A549 (cell line): ENCODE results near the gene HS6ST1. TPM values are rescaled to one million over a fixed set of nuclear protein-coding genes. Genes with fewer than 3 reads are reported as not detected.

Experiments used
- ATAC-seq, 2 experiments: fragments of 200-7000 bp in 1 of 2; fragments of >200 bp in 1 of 2; cut with Nextera tagmentation in 1 of 2; cut with Tn5 transposase in 1 of 2; 3 replicates each; pipeline versions ENCODE4 v1.8.0 to v1.9.1; 2018 to 2020; ENCODE audit warnings: mild to moderate bottlenecking in 1 of 2, moderate library complexity in 1 of 2
- CTCF ChIA-PET: fragments of 300-600 bp; sonication (Branson Sonifier 250); formaldehyde crosslinking; extraction: SDS; loops from one replicate; lab custom pipeline; 2021; ENCODE audit warnings: antibody characterized with exemption, inconsistent platforms; lab: Yijun Ruan, JAX
- POLR2A ChIA-PET: fragments of 350-600 bp; formaldehyde crosslinking; extraction: SDS; loops from one replicate; lab custom pipeline; 2021; ENCODE audit warnings: antibody characterized with exemption, inconsistent platforms; lab: Yijun Ruan, JAX
- DNase-seq, 2 experiments: peaks; one replicate each; pipeline versions ENCODE4 v3.0.0 to v3.0.0-alpha.2; 2011 to 2016; ENCODE audit warnings: low read depth in 1 of 2, low spot score in 1 of 2
- FAIRE-seq: peaks from 2 replicates; lab custom pipeline; 2011; peaks lifted over from hg19 to GRCh38; lab: Jason Lieb, UNC
- H3K27ac ChIP-seq, 2 experiments: fragments of >200 bp; sonication (Bioruptor Twin); formaldehyde crosslinking; 3 replicates each; pipeline ENCODE4 v1.5.1; 2016 to 2017
- H3K4me1 ChIP-seq: fragments of >200 bp; sonication (Bioruptor Twin); formaldehyde crosslinking; 3 replicates; pipeline ENCODE4 v1.6.1; 2016
- H3K4me2 ChIP-seq: fragments of >200 bp; sonication (Bioruptor Twin); formaldehyde crosslinking; 3 replicates; pipeline ENCODE4 v1.6.1; 2016
- H3K4me3 ChIP-seq: fragments of >200 bp; sonication (Bioruptor Twin); formaldehyde crosslinking; 3 replicates; pipeline ENCODE4 v1.5.1; 2016
- H3K9me3 ChIP-seq: fragments of >200 bp; sonication (Bioruptor Twin); formaldehyde crosslinking; 3 replicates; pipeline ENCODE4 v1.6.1; 2016
- BHLHE40 ChIP-seq: IDR thresholded peaks from 2 replicates; pipeline ENCODE4 v1.6.1; 2012; ENCODE audit warnings: low read depth, low read length, inconsistent platforms
- CBX8 ChIP-seq: fragments of 200-600 bp; sonication (generic); IDR thresholded peaks from 2 replicates; pipeline ENCODE4 v1.6.1; 2016
- CHD4 ChIP-seq: fragments of 200-600 bp; sonication (generic); IDR thresholded peaks from 2 replicates; pipeline ENCODE4 v1.6.1; 2016; ENCODE audit warnings: antibody characterized with exemption, mild to moderate bottlenecking, borderline replicate concordance
- EHF ChIP-seq: fragments of 250-450 bp; sonication (Bioruptor Pico); IDR thresholded peaks from 2 replicates; pipeline ENCODE4 v1.5.0; 2020; ENCODE audit warnings: mild to moderate bottlenecking
- EP300 ChIP-seq, 2 experiments: fragments of >200 bp; sonication (Bioruptor Twin); formaldehyde crosslinking; IDR thresholded peaks; 2 replicates in 1 of 2; 3 replicates in 1 of 2; pipeline ENCODE4 v1.6.1; 2016 to 2017
- ESRRA ChIP-seq: fragments of 150-350 bp; IDR thresholded peaks from 2 replicates; pipeline ENCODE4 v1.6.1; 2014; ENCODE audit warnings: mild to moderate bottlenecking, low read length, borderline replicate concordance
- FOXS1 ChIP-seq: fragments of 250-450 bp; sonication (Bioruptor Pico); IDR thresholded peaks from 2 replicates; pipeline ENCODE4 v1.5.0; 2020; ENCODE audit warnings: mild to moderate bottlenecking, moderate library complexity
- GATA3 ChIP-seq: IDR thresholded peaks from 2 replicates; pipeline ENCODE4 v1.6.1; 2012; ENCODE audit warnings: borderline replicate concordance
- HDAC2 ChIP-seq: fragments of 200-600 bp; sonication (generic); IDR thresholded peaks from 2 replicates; pipeline ENCODE4 v1.6.1; 2016
- HOXA7 ChIP-seq: fragments of 250-450 bp; sonication (Bioruptor Pico); IDR thresholded peaks from 2 replicates; pipeline ENCODE4 v1.5.0; 2020; ENCODE audit warnings: mild to moderate bottlenecking, moderate library complexity
- HOXB13 ChIP-seq: fragments of 250-450 bp; sonication (Bioruptor Pico); IDR thresholded peaks from 2 replicates; pipeline ENCODE4 v1.5.0; 2020; ENCODE audit warnings: low read depth, mild to moderate bottlenecking, moderate library complexity
- JUNB ChIP-seq: fragments of >200 bp; sonication (Bioruptor Twin); formaldehyde crosslinking; IDR thresholded peaks from 2 replicates; pipeline ENCODE4 v1.6.1; 2016
- MAFK ChIP-seq: fragments of 450-650 bp; IDR thresholded peaks from 2 replicates; pipeline ENCODE4 v1.6.1; 2014; ENCODE audit not compliant: partially characterized antibody
- NPAS2 ChIP-seq: fragments of 250-450 bp; sonication (Bioruptor Pico); IDR thresholded peaks from 2 replicates; pipeline ENCODE4 v1.8.0; 2022; ENCODE audit warnings: mild to moderate bottlenecking, moderate library complexity, borderline replicate concordance
- NR3C1 ChIP-seq: fragments of >200 bp; sonication (Bioruptor Twin); formaldehyde crosslinking; IDR thresholded peaks from 3 replicates; pipeline ENCODE4 v1.6.1; 2017
- PHF8 ChIP-seq: fragments of 200-600 bp; sonication (generic); IDR thresholded peaks from 2 replicates; pipeline ENCODE4 v1.6.1; 2016; ENCODE audit warnings: low read depth, mild to moderate bottlenecking, antibody characterized with exemption, moderate library complexity, borderline replicate concordance
- POLR2A ChIP-seq: IDR thresholded peaks from 2 replicates; pipeline ENCODE4 v1.6.1; 2012; ENCODE audit warnings: mild to moderate bottlenecking, low read length
- POLR2AphosphoS2 ChIP-seq: conservative IDR thresholded peaks from 2 replicates; pipeline ENCODE4 v1.6.1; 2012; ENCODE audit warnings: low read length, improper control_type of control experiment, inconsistent platforms
- RARB ChIP-seq: fragments of 250-450 bp; sonication (Bioruptor Pico); IDR thresholded peaks from 2 replicates; pipeline ENCODE4 v1.8.0; 2021; ENCODE audit warnings: mild to moderate bottlenecking, moderate library complexity
- RCOR1 ChIP-seq: fragments of 150-350 bp; IDR thresholded peaks from 2 replicates; pipeline ENCODE4 v1.6.1; 2014; ENCODE audit warnings: antibody characterized with exemption, low read length, low read depth
- RFX5 ChIP-seq: fragments of 450-650 bp; IDR thresholded peaks from 2 replicates; pipeline ENCODE4 v1.7.1; 2014; ENCODE audit warnings: antibody characterized with exemption, mild to moderate bottlenecking, moderate library complexity
- SMC3 ChIP-seq: fragments of >200 bp; sonication (Bioruptor Twin); formaldehyde crosslinking; IDR thresholded peaks from 3 replicates; pipeline ENCODE4 v1.6.1; 2018; ENCODE audit warnings: inconsistent platforms
- TFCP2L1 ChIP-seq: fragments of 250-450 bp; sonication (Bioruptor Pico); IDR thresholded peaks from 2 replicates; pipeline ENCODE4 v1.5.0; 2021; ENCODE audit warnings: mild to moderate bottlenecking
- ZNF302 ChIP-seq: fragments of 250-450 bp; sonication (Bioruptor Pico); IDR thresholded peaks from 2 replicates; pipeline ENCODE4 v1.9.0; 2021; ENCODE audit warnings: inconsistent platforms, mild to moderate bottlenecking, moderate library complexity
- WGBS: methylation state at CpG from one replicate; pipeline ENCODE4 v1.1.6; 2017; ENCODE audit errors: missing lambda C conversion rate; 5-methylcytosine and 5-hydroxymethylcytosine counted together
- polyA plus RNA-seq, 4 experiments: library from polyadenylated mRNA; depleted of rRNA in 3 of 4; stranded (reverse); fragments of >200 nt; fragmentation: RNase III in 1 of 4; extraction: RNeasy Plus Mini Kit Qiagen cat#74134 plus additional on column Dnase treatment in 1 of 4; gene quantifications; 2 replicates in 3 of 4; 3 replicates in 1 of 4; pipeline ENCODE4 v1.2.3, GENCODE V29; 2011 to 2017
- TF ChIP-seq, protein P1 (sequence below): fragments of >200 bp; sonication (Bioruptor Twin); formaldehyde crosslinking; IDR thresholded peaks from 3 replicates; pipeline ENCODE4 v1.6.1; 2016
- TF ChIP-seq, protein P2 (sequence below): fragments of 150-350 bp; IDR thresholded peaks from 2 replicates; pipeline ENCODE4 v1.6.1; 2014; ENCODE audit warnings: low read depth, mild to moderate bottlenecking, low read length
- TF ChIP-seq, protein P3 (sequence below): fragments of >200 bp; sonication (Bioruptor Twin); formaldehyde crosslinking; IDR thresholded peaks from 2 replicates; pipeline ENCODE4 v1.6.1; 2016
- TF ChIP-seq, protein P4 (sequence below): IDR thresholded peaks from 2 replicates; pipeline ENCODE4 v1.6.1; 2012

Gene HS6ST1
- polyA plus RNA-seq, 2 of the 4 experiments (the other 2 are of a cell fraction) = 3.8 to 11.6 TPM

DNA sequence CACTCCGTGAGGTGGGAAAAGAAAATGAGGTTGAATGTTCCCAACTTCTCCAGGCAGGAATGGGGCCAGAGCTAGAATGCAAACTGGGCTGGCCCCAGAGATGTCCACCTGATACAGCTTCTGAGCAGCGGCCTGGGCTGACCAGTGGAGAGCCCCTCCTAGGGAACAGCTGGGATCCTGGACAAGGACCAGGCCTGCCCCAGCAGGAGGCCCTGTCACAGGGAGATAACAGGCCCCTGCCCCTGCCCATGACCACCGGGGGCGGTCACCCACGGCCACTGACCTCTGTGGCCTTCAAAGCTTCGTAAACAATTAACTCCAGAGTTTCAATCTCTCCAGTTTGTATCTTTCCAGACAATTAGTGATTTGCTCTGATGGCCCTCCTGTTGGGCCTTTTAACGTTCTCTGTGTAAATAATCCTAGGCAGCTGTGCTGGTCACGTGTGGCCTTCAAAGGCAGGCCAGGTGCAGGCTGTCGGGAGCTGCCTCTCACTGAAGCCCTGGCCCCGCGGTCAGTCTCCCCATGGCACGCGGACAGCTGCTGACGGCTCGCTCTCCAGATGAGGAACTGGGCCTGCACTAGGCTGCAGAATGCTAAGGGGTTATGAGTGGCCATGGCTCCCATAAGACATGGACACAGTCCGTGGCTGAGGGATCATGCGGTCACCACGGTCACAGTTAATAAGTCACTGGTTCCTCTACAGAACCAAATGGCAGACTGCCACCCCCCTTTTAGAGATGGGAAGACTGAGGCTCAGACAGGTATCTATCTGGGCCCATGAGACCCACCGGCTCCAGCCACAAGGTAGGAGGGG, 9.2 kb downstream of the HS6ST1 start:
- ChIA-PET POLR2A (no interaction called here), CTCF (interaction anchor here (1.0 to 1.1 kb wide), 2 partner anchors 12 to 138 kb away, joined by 3 read pairs; no protein-coding TSS in a partner anchor)
- Histone ChIP-seq H3K4me2 (no peak overlapping the region), H3K4me3 (no peak overlapping the region), H3K9me3 (no peaks in the 10 kb centered on the region), H3K27ac (peak overlapping the region in 1 of 2 experiments; percentile 27; a peak in 1 of 6 replicates), H3K4me1 (peaks cover 27% of the 10 kb centered on the region)
- FAIRE-seq = no peak
- no peak for ATAC-seq
- DNase-seq = no peak
- 87% methylated on average over 18 of the region's 19 CpGs for WGBS
- TF ChIP-seq FOXS1 (no peak), RARB (CRISPR knock-in tag) (no peak), RFX5 (no peak), HOXB13 (no peak), HOXA7 (CRISPR knock-in tag) (no peak), EP300 (IDR thresholded peaks at IDR 0.05) (no peak), HDAC2 (no peak), PHF8 (no peak), NR3C1 (no peak), MAFK (no peak), JUNB (no peak), TFCP2L1 (CRISPR knock-in tag) (no peak), BHLHE40 (no peak), POLR2A (no peak), EHF (no peak), RCOR1 (no peak)
- TF ChIP-seq, protein P1, sequence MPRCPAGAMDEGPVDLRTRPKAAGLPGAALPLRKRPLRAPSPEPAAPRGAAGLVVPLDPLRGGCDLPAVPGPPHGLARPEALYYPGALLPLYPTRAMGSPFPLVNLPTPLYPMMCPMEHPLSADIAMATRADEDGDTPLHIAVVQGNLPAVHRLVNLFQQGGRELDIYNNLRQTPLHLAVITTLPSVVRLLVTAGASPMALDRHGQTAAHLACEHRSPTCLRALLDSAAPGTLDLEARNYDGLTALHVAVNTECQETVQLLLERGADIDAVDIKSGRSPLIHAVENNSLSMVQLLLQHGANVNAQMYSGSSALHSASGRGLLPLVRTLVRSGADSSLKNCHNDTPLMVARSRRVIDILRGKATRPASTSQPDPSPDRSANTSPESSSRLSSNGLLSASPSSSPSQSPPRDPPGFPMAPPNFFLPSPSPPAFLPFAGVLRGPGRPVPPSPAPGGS = no peak

DNA sequence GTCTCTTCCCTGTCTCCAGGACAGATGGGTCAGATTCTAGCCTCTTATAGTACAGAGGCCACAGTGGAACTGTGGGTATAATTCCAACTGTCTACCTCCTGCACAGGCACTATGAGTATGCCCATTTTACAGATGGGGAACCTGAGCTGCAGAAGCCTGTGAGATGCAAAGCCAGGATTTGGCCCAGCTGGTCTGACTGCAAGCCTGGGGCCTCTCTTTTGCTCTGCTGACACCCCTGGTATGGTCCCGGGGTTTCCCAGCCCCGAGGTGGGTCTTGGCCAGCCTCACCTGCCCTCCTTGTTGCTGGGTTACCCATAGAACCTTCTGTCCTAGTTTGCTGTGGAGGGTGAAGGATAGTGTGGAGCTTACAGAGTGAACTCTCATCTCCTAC, 9.8 kb downstream of the HS6ST1 start:
- Histone ChIP-seq H3K27ac (peak overlapping the region in 1 of 2 experiments; percentile 27; a peak in 1 of 6 replicates), H3K4me2 (no peak overlapping the region), H3K9me3 (no peaks in the 10 kb centered on the region), H3K4me3 (no peak overlapping the region)
- 78% methylated on average over 2 of the region's 2 CpGs for WGBS
- CTCF ChIA-PET = interaction anchor here (1.0 to 1.4 kb wide), 2 partner anchors 137 to 245 kb away, joined by 3 to 5 read pairs; no protein-coding TSS in a partner anchor
- TF ChIP-seq, protein P2, sequence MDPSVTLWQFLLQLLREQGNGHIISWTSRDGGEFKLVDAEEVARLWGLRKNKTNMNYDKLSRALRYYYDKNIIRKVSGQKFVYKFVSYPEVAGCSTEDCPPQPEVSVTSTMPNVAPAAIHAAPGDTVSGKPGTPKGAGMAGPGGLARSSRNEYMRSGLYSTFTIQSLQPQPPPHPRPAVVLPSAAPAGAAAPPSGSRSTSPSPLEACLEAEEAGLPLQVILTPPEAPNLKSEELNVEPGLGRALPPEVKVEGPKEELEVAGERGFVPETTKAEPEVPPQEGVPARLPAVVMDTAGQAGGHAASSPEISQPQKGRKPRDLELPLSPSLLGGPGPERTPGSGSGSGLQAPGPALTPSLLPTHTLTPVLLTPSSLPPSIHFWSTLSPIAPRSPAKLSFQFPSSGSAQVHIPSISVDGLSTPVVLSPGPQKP = no peak
- no peak for TF ChIP-seq HOXA7 (CRISPR knock-in tag)
- no peak for TF ChIP-seq SMC3
- TF ChIP-seq CBX8 = no peak
- TF ChIP-seq RFX5 = no peak
- TF ChIP-seq EP300 (IDR thresholded peaks at IDR 0.05) = no peak
- TF ChIP-seq, protein P3, sequence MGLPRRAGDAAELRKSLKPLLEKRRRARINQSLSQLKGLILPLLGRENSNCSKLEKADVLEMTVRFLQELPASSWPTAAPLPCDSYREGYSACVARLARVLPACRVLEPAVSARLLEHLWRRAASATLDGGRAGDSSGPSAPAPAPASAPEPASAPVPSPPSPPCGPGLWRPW = no peak
- TF ChIP-seq POLR2AphosphoS2 = no peak
- TF ChIP-seq, protein P4, sequence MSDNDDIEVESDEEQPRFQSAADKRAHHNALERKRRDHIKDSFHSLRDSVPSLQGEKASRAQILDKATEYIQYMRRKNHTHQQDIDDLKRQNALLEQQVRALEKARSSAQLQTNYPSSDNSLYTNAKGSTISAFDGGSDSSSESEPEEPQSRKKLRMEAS = no peak
- no peak for TF ChIP-seq ZNF302
- TF ChIP-seq GATA3 = no peak
- no peak for TF ChIP-seq POLR2A
- TF ChIP-seq ESRRA = no peak
- TF ChIP-seq NPAS2 = no peak
- TF ChIP-seq, protein P1 = no peak
- no peak for TF ChIP-seq CHD4
- no peak for TF ChIP-seq BHLHE40
- TF ChIP-seq, all 56 proteins: peak for 0
- no peak for ATAC-seq
- POLR2A ChIA-PET = no interaction called here
- FAIRE-seq = no peak
- no peak for DNase-seq
- H3K4me1 ChIP-seq = peaks cover 33% of the 10 kb centered on the region
